ENCODE results near the gene ASPHD2.

ASPHD2 gene

GRCh38 chr22:26494506-26494905 is 65.4 kb downstream of the ASPHD2 start:
- Histone ChIP-seq H3K27me3 (ENCODE audit: control insufficient read depth, insufficient read depth, low read length) (no peaks in the 10 kb centered on the region), H3K9ac (ENCODE audit: low read depth, low read length) (no peak overlapping the region), H3K4me3 (ENCODE audit: low read depth, low read length) (no peak overlapping the region), H3K9me3 (ENCODE audit: control insufficient read depth, insufficient read depth, low read length) (no peaks in the 10 kb centered on the region), H3K36me3 (ENCODE audit: control insufficient read depth, insufficient read depth, low read length) (peaks cover 62% of the 10 kb centered on the region), H3K4me1 (ENCODE audit: control insufficient read depth, insufficient read depth, low read length) (no peaks in the 10 kb centered on the region)

Measured in iPS-15b (cell line).